ENCODE results near the gene GABRA5. TPM values are rescaled to one million over a fixed set of nuclear protein-coding genes. Genes with fewer than 3 reads are reported as not detected.

GABRA5 gene
- total and polyA plus RNA-seq, 2 donors from 2014 or later = not detected

DNA sequence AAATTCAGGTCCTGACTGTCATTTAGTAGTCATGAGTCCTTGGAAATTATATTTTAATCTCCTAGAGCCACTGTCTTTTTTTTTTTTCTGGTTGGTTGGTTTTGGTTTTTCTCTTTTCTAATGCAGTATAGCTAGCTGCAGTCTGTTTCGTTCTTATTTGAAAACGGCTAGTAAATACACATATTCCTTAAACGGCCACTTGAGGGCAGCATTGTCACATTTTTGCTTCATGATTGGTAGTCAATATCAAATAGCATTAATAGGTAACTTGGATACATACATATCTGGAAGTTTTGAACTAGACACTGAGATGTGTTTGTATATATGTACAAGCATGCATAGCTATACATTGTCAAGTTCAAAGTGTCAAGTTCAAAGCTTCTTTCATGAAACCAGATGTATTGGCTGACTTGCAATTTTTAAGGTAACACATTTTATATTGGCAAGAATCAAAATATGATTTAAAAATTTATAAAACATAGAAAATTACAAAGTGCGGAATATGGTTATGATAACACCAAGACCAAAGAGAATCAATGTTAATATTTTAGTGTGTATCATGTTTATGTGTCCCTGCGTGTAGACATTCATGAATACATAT is 22.5 kb downstream of the GABRA5 start:
- intact Hi-C loops (cut with DNase I) = no loop called here
- peak; percentile 94 for FAIRE-seq
- H3K4me3 ChIP-seq (ENCODE audit: low read length in 3 of 3) = peak overlapping the region in 1 of 3 donors; percentile 14

DNA sequence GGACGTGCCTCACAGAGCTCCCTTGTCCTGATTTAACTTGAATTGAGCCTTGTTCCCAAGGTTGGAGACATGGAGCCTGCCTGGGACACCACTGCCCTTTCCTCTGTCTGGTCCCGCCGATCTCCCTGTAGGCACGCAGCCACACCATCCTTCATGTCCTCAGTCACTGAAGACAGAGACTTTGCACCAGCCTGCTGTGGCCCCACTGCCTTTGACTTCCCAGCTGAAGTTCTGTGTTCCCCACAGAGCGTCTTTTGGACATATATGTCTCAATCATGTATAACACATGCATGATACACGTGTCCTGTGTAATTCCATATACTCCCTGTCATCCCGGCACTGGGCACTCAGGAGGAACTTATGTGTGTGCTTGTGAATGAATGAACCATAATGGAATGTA is 23.6 kb downstream of the GABRA5 start:
- peaks cover 3% of the 10 kb centered on the region for H3K27me3 ChIP-seq (ENCODE audit: control insufficient read depth, insufficient read depth, low read length)
- no peaks in the 10 kb centered on the region for H3K36me3 ChIP-seq (ENCODE audit: control insufficient read depth in 2 of 3, insufficient read depth in 3 of 3, low read length in 3 of 3)
- H3K4me1 ChIP-seq (ENCODE audit: control insufficient read depth in 2 of 3, insufficient read depth in 2 of 3, low read depth in 1 of 3, low read length in 3 of 3) = peaks cover 0 to 5% (median 0%) of the 10 kb centered on the region in 3 donors
- FAIRE-seq (no peak), DNase-seq (no peak)
- H3K27ac ChIP-seq (ENCODE audit: low read depth in 2 of 2, low read length in 2 of 2) = no peak overlapping the region
- intact Hi-C loops (cut with DNase I) = loop anchor here (10.0 kb wide), 1 partner anchor 124 kb away; no protein-coding TSS in a partner anchor
- H3K9me3 ChIP-seq (ENCODE audit: control insufficient read depth in 2 of 3, insufficient read depth in 1 of 3, low read length in 3 of 3) = no peaks in the 10 kb centered on the region
- no peak overlapping the region for H3K4me3 ChIP-seq (ENCODE audit: low read length in 3 of 3)
- no peak for TF ChIP-seq CTCF (IDR thresholded peaks at IDR 0.05; ENCODE audit: borderline replicate concordance, extremely low read depth, insufficient read depth)
- no peak overlapping the region for H3K9ac ChIP-seq (ENCODE audit: low read length in 3 of 3)

More for the DNA sequence above, 22.5 kb downstream of the GABRA5 start:
- Histone ChIP-seq H3K27ac (ENCODE audit: low read depth in 2 of 2, low read length in 2 of 2) (no peak overlapping the region), H3K27me3 (ENCODE audit: control insufficient read depth, insufficient read depth, low read length) (peaks cover 3% of the 10 kb centered on the region), H3K9ac (ENCODE audit: low read length in 3 of 3) (no peak overlapping the region), H3K9me3 (ENCODE audit: control insufficient read depth in 2 of 3, insufficient read depth in 1 of 3, low read length in 3 of 3) (no peaks in the 10 kb centered on the region), H3K4me1 (ENCODE audit: control insufficient read depth in 2 of 3, insufficient read depth in 2 of 3, low read depth in 1 of 3, low read length in 3 of 3) (peaks cover 0 to 5% (median 0%) of the 10 kb centered on the region in 3 donors), H3K36me3 (ENCODE audit: control insufficient read depth in 2 of 3, insufficient read depth in 3 of 3, low read length in 3 of 3) (no peaks in the 10 kb centered on the region)
- peak in 3 of 5 donors; percentile 69 to 81 (median 76) for DNase-seq
- TF ChIP-seq CTCF (IDR thresholded peaks at IDR 0.05; ENCODE audit: borderline replicate concordance, extremely low read depth, insufficient read depth) = peak; percentile 65

GRCh38 chr15:26890988-26891387 is 24.1 kb downstream of the GABRA5 start:
- Histone ChIP-seq H3K9me3 (ENCODE audit: control insufficient read depth in 2 of 3, insufficient read depth in 1 of 3, low read length in 3 of 3) (no peaks in the 10 kb centered on the region), H3K4me1 (ENCODE audit: control insufficient read depth in 2 of 3, insufficient read depth in 2 of 3, low read depth in 1 of 3, low read length in 3 of 3) (peaks cover 0 to 5% (median 0%) of the 10 kb centered on the region in 3 donors), H3K27ac (ENCODE audit: low read depth in 2 of 2, low read length in 2 of 2) (no peak overlapping the region), H3K27me3 (ENCODE audit: control insufficient read depth, insufficient read depth, low read length) (peaks cover 3% of the 10 kb centered on the region), H3K9ac (ENCODE audit: low read length in 3 of 3) (no peak overlapping the region), H3K4me3 (ENCODE audit: low read length in 3 of 3) (no peak overlapping the region), H3K36me3 (ENCODE audit: control insufficient read depth in 2 of 3, insufficient read depth in 3 of 3, low read length in 3 of 3) (no peaks in the 10 kb centered on the region)
- intact Hi-C loops (cut with DNase I) = loop anchor here (10.0 kb wide), 1 partner anchor 124 kb away; no protein-coding TSS in a partner anchor
- FAIRE-seq = no peak
- no peak for DNase-seq
- no peak for TF ChIP-seq CTCF (IDR thresholded peaks at IDR 0.05; ENCODE audit: borderline replicate concordance, extremely low read depth, insufficient read depth)

All from kidney (tissue), 14 donors.